Duodenal mucosa (tissue), 2 donors: ENCODE measurements around the gene SPATC1L.
"Not testable (repeated sequence)": the region's sequence is repeated elsewhere in the genome, so short reads cannot be mapped to it uniquely, and the experiment has no call there.

ENCODE experiments used
- H3K27ac ChIP-seq: one replicate; pipeline ENCODE4 v1.7.0; 2013; ENCODE audit warnings: low read depth, low read length
- H3K27me3 ChIP-seq, 2 donors: one replicate each; pipeline ENCODE4 v1.7.0; 2013; ENCODE audit warnings: low read length in 2 of 2, control low read depth in 1 of 2; ENCODE audit not compliant: insufficient read depth in 2 of 2, control insufficient read depth in 1 of 2
- H3K36me3 ChIP-seq, 2 donors: one replicate each; pipeline ENCODE4 v1.7.0; 2013; ENCODE audit warnings: low read length in 2 of 2, control low read depth in 1 of 2; ENCODE audit not compliant: insufficient read depth in 2 of 2, control insufficient read depth in 1 of 2
- H3K4me1 ChIP-seq, 2 donors: one replicate each; pipeline ENCODE4 v1.7.0; 2013; ENCODE audit warnings: low read length in 2 of 2, control low read depth in 1 of 2; ENCODE audit not compliant: insufficient read depth in 2 of 2, control insufficient read depth in 1 of 2
- H3K4me3 ChIP-seq, 2 donors: one replicate each; pipeline ENCODE4 v1.7.0; 2013; ENCODE audit warnings: low read length in 2 of 2, low read depth in 1 of 2
- H3K9ac ChIP-seq, 2 donors: one replicate each; pipeline ENCODE4 v1.7.0; 2013; ENCODE audit warnings: low read length in 2 of 2, low read depth in 1 of 2
- H3K9me3 ChIP-seq, 2 donors: one replicate each; pipeline ENCODE4 v1.7.0; 2013; ENCODE audit warnings: low read length in 2 of 2, control low read depth in 1 of 2; ENCODE audit not compliant: control insufficient read depth in 1 of 2

SPATC1L gene

GRCh38 chr21:46146856-46147255 lies 37.4 kb downstream of the SPATC1L start:
- no peak overlapping the region for H3K9ac ChIP-seq
- no peak overlapping the region for H3K27ac ChIP-seq
- no peaks in the 10 kb centered on the region for H3K36me3 ChIP-seq
- no peaks in the 10 kb centered on the region for H3K27me3 ChIP-seq
- H3K4me1 ChIP-seq: no peaks in the 10 kb centered on the region
- no peaks in the 10 kb centered on the region for H3K9me3 ChIP-seq
- no peak overlapping the region for H3K4me3 ChIP-seq

- Histone ChIP-seq H3K4me1 (no peaks in the 10 kb centered on the region), H3K27ac (no peak overlapping the region), H3K9me3 (no peaks in the 10 kb centered on the region)
Observed at GRCh38 chr21:46145840-46146691, 38.2 kb downstream of the SPATC1L start.

GRCh38 chr21:46145159-46145839 lies 39.0 kb downstream of the SPATC1L start:
- H3K4me1 ChIP-seq: no peaks in the 10 kb centered on the region
- H3K9me3 ChIP-seq: no peaks in the 10 kb centered on the region
- no peak overlapping the region for H3K4me3 ChIP-seq
- H3K9ac ChIP-seq: no peak overlapping the region
- H3K27me3 ChIP-seq: peaks cover 0 to 5% of the 10 kb centered on the region in 2 donors
- H3K36me3 ChIP-seq: no peaks in the 10 kb centered on the region
- H3K27ac ChIP-seq: no peak overlapping the region

More at GRCh38 chr21:46145840-46146691, 38.2 kb downstream of the SPATC1L start:
- Histone ChIP-seq H3K27me3 (no peaks in the 10 kb centered on the region), H3K9ac (no peak overlapping the region), H3K4me3 (no peak overlapping the region), H3K36me3 (no peaks in the 10 kb centered on the region)

GRCh38 chr21:46144464-46145070 lies 39.7 kb downstream of the SPATC1L start:
- H3K4me3 ChIP-seq: no peak overlapping the region
- no peaks in the 10 kb centered on the region for H3K36me3 ChIP-seq
- no peaks in the 10 kb centered on the region for H3K9me3 ChIP-seq
- no peak overlapping the region for H3K27ac ChIP-seq
- peaks cover 0 to 11% of the 10 kb centered on the region in 2 donors for H3K27me3 ChIP-seq
- H3K4me1 ChIP-seq: no peaks in the 10 kb centered on the region
- H3K9ac ChIP-seq: no peak overlapping the region

GRCh38 chr21:46142582-46143473 lies 41.4 kb downstream of the SPATC1L start:
- Histone ChIP-seq H3K27ac (no peak overlapping the region), H3K9me3 (no peaks in the 10 kb centered on the region), H3K9ac (no peak overlapping the region), H3K36me3 (no peaks in the 10 kb centered on the region), H3K4me3 (no peak overlapping the region), H3K27me3 (peaks cover 0 to 16% of the 10 kb centered on the region in 2 donors), H3K4me1 (no peaks in the 10 kb centered on the region)

GRCh38 chr21:46141767-46142581 lies 42.3 kb downstream of the SPATC1L start:
- Histone ChIP-seq H3K4me1 (no peaks in the 10 kb centered on the region), H3K27me3 (peaks cover 0 to 16% of the 10 kb centered on the region in 2 donors), H3K9me3 (no peaks in the 10 kb centered on the region), H3K9ac (no peak overlapping the region), H3K36me3 (no peaks in the 10 kb centered on the region), H3K4me3 (no peak overlapping the region), H3K27ac (no peak overlapping the region)

GRCh38 chr21:46140352-46141003 lies 43.8 kb downstream of the SPATC1L start:
- not testable (repeated sequence) for H3K36me3 ChIP-seq, H3K9ac ChIP-seq, H3K4me1 ChIP-seq, H3K27ac ChIP-seq, H3K9me3 ChIP-seq
- peak overlapping the region in 1 of 2 donors; percentile 40 for H3K4me3 ChIP-seq
- peaks cover 0 to 16% of the 10 kb centered on the region in 2 donors for H3K27me3 ChIP-seq

GRCh38 chr21:46139686-46140085 lies 44.6 kb downstream of the SPATC1L start:
- no peaks in the 10 kb centered on the region for H3K4me1 ChIP-seq
- no peak overlapping the region for H3K4me3 ChIP-seq
- H3K9me3 ChIP-seq: no peaks in the 10 kb centered on the region
- no peaks in the 10 kb centered on the region for H3K36me3 ChIP-seq
- H3K27me3 ChIP-seq: peaks cover 0 to 16% of the 10 kb centered on the region in 2 donors
- H3K9ac ChIP-seq: no peak overlapping the region
- no peak overlapping the region for H3K27ac ChIP-seq
